ENCODE measurements around the gene TUBB. TPM values are rescaled to one million over a fixed set of nuclear protein-coding genes. Genes with fewer than 3 reads are reported as not detected.

The TUBB gene
- 725 and 729 TPM in 2 replicates for total RNA-seq
- long read RNA-seq, transcript TUBB-206 (4 exons, 2,632 nt), result minor isoform, 18 of 6,917 reads
- long read RNA-seq, transcript TUBB-205 (4 exons, 2,670 nt), result major isoform, 6,772 of 6,917 reads
- long read RNA-seq, partial matches to known transcripts, result 31 of 6,917 reads
- long read RNA-seq, other reads (novel, unspliced or antisense), result 95 of 6,917 reads

DNA sequence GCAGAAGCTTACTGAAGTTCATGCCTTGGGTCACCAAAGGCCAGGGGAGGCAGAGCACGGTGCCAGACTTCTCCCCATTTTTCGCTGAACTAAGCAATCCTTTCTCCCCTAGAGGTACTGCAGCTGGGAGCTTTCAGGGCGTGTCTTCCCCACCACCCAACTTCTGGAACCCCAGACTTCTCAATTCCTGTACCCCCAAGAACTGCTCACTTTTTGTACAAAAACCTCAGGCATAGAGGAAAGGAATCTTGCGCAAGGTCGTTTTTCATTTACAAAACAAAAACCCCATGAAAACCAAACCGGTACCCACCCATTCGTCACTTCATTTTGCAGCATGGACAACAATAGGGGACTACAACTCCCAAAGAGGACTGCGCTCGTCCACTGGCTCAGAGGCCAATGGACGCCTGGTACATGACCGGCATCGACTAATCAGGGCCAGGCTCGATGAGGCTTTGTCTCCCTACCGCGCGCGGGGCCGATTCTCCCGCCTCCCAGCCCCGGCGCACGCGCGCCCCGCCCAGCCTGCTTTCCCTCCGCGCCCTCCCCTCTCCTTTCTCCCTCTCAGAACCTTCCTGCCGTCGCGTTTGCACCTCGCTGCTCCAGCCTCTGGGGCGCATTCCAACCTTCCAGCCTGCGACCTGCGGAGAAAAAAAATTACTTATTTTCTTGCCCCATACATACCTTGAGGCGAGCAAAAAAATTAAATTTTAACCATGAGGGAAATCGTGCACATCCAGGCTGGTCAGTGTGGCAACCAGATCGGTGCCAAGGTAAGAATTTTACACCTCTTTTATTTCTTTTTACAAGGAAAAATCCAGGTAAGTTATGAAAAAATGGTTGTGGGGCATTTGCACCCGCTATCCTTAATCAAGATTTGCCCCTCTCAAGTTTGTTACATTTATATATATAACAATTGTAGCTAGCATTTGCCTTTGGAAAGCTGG lies at the start of gene TUBB:
TUBB (plus strand) TSS at position 562 of the 947 bp plus-strand sequence; CDS start at position 717, 155 bp downstream.
- Mint-ChIP-seq H3K9me3 (ENCODE audit: unreplicated experiment) (no peaks in the 10 kb centered on the region), H3K4me1 (ENCODE audit: unreplicated experiment) (peaks cover 60% of the 10 kb centered on the region)

DNA sequence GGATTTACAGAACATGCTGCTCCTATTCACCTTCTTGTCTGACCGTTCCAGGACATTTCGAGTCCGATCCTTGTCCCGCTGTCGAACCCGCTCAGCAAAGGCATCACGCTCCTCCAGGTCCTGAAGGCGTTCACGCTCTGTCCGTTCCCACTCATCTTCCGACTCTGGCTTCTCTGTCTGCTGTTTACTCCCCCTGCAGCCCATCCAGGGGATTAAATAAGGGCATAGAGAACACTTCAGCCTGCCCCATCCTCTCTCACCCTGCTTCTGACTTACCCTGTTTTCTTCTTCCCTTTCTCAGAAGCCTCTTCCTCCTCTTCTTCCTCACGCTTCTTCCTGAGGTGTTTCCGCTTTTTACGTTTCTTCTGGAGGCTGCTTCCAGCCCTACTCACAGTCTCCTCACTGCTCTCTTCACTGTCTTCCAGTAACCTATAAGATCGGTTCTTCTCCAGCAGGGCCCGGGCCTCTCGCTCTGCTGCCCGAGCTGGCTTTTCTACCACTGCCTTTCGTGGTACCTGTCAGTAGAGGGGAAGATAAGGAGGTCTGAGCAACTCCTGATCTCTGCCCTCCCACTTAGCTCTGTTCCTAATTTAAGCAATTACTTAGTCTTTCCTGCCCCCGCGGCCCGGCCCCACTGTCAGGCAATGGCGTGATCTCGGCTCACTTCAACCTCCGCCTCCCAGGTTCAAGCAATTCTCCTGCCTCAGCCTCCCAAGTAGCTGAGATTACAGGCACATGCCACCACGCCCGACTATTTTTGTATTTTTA lies 49.2 kb upstream of the TUBB start:
- Mint-ChIP-seq H3K4me1 (ENCODE audit: unreplicated experiment) (peaks cover 19% of the 10 kb centered on the region), H3K27ac (ENCODE audit: unreplicated experiment) (peak overlapping the region; percentile 68), H3K27me3 (ENCODE audit: unreplicated experiment) (no peaks in the 10 kb centered on the region), H3K36me3 (ENCODE audit: unreplicated experiment) (peaks cover 15% of the 10 kb centered on the region), H3K9me3 (ENCODE audit: unreplicated experiment) (no peaks in the 10 kb centered on the region), H3K4me3 (ENCODE audit: unreplicated experiment) (peak overlapping the region; percentile 58)
- no peak for DNase-seq (ENCODE audit: extremely low spot score, unreplicated experiment)
- TF ChIP-seq, protein P1, sequence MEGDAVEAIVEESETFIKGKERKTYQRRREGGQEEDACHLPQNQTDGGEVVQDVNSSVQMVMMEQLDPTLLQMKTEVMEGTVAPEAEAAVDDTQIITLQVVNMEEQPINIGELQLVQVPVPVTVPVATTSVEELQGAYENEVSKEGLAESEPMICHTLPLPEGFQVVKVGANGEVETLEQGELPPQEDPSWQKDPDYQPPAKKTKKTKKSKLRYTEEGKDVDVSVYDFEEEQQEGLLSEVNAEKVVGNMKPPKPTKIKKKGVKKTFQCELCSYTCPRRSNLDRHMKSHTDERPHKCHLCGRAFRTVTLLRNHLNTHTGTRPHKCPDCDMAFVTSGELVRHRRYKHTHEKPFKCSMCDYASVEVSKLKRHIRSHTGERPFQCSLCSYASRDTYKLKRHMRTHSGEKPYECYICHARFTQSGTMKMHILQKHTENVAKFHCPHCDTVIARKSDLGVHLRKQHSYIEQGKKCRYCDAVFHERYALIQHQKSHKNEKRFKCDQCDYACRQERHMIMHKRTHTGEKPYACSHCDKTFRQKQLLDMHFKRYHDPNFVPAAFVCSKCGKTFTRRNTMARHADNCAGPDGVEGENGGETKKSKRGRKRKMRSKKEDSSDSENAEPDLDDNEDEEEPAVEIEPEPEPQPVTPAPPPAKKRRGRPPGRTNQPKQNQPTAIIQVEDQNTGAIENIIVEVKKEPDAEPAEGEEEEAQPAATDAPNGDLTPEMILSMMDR (IDR thresholded peaks at IDR 0.05), result peak; percentile 22

More for the DNA sequence above, at the start of gene TUBB:
- Mint-ChIP-seq H3K4me3 (ENCODE audit: unreplicated experiment) (peak within 1 kb of the TSS; percentile 96), H3K27ac (ENCODE audit: unreplicated experiment) (peak within 1 kb of the TSS; percentile 96), H3K27me3 (ENCODE audit: unreplicated experiment) (no peaks in the 10 kb centered on the region), H3K36me3 (ENCODE audit: unreplicated experiment) (peaks cover 40% of the 10 kb centered on the region)
- DNase-seq (ENCODE audit: extremely low spot score, unreplicated experiment), result peak; percentile 98
- TF ChIP-seq, protein P1 (IDR thresholded peaks at IDR 0.05), result no peak

DNA sequence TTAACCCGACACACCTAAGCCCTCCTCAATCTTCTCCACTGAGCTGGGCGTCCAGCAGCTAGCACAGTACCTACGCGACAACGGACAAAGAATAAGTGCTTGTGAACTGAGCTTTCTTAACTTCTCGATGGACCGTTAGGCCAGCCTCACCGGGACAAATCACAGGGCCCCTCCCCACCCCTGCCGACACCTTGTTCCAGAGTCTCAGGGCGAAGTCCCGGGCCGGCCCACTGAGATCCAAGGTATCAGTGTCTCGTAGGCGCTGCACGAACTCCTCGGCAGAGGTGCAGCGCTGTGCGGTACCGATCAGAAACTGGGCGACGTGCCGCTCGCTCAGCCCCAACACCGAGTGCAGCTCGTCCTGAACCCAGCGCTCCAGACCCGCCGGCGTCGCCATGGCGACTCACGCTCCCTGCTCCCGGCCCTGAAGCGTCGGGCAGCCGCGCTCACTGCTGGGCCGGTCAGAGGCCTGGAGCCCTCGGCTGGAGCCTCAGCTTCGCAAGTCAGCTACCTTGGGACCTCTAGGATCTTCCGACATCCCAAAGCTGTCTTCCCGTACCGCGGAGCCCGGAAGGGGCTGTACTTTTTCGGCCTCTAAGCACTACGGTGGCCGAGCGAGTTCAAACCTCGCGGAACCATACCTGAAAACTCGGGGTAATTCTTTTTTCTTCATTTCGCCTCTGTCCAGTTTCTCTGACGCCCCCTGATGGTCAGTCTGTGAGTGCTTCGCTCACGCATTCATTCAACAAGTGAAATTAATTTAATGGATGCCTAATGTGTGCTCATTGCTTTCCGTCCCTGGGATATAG lies 47.5 kb upstream of the TUBB start, which contains the start of gene DHX16:
DHX16 (minus strand) TSS at position 562 of the 809 bp plus-strand sequence; CDS start at position 397, 165 bp downstream.
- peak; percentile 97 for DNase-seq (ENCODE audit: extremely low spot score, unreplicated experiment)
- Mint-ChIP-seq H3K27me3 (ENCODE audit: unreplicated experiment) (no peaks in the 10 kb centered on the region), H3K27ac (ENCODE audit: unreplicated experiment) (peak within 1 kb of the TSS; percentile 70)

DNA sequence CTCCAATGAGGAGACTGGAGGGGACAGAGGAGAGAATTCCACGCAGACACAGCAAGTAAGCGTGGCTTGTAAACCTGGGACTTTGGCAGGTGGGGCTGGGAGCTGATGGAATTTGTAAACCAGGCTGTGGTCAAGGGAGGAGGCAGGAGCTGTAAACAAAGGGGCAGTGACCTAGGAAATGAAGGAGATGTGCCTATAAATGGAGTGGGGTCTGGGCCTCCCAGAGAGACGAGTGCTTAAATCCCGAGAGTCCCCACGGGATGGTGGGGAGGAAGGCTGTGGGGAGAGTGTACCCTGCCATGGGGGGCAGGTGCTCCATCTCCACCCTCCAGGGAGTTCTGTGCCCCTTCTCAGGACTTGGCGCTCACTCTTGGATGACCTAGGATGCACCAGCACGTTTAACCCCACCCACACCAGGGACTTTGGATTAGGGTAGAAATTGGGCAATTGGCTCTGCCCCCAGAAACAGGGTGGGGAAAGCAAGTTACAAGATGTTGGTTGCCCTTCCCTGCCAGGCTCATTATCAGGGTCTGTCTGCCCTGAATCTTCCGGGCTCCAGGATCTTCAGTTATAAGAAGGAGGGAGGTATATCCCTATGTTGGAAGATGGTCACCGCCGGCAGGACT lies 43.4 kb upstream of the TUBB start:
- no peaks in the 10 kb centered on the region for H3K9me3 Mint-ChIP-seq (ENCODE audit: unreplicated experiment)
- H3K27ac Mint-ChIP-seq (ENCODE audit: unreplicated experiment), result no peak overlapping the region
- DNase-seq (ENCODE audit: extremely low spot score, unreplicated experiment), result no peak
- peaks cover 46% of the 10 kb centered on the region for H3K4me1 Mint-ChIP-seq (ENCODE audit: unreplicated experiment)
- H3K4me3 Mint-ChIP-seq (ENCODE audit: unreplicated experiment), result no peak overlapping the region
- no peaks in the 10 kb centered on the region for H3K27me3 Mint-ChIP-seq (ENCODE audit: unreplicated experiment)
- TF ChIP-seq, protein P1 (IDR thresholded peaks at IDR 0.05), result no peak
- peaks cover 20% of the 10 kb centered on the region for H3K36me3 Mint-ChIP-seq (ENCODE audit: unreplicated experiment)

More for the DNA sequence above, 47.5 kb upstream of the TUBB start, which contains the start of gene DHX16:
- TF ChIP-seq, protein P1 (IDR thresholded peaks at IDR 0.05), result peak; percentile 91
- Mint-ChIP-seq H3K9me3 (ENCODE audit: unreplicated experiment) (no peaks in the 10 kb centered on the region), H3K4me3 (ENCODE audit: unreplicated experiment) (peak within 1 kb of the TSS; percentile 87), H3K36me3 (ENCODE audit: unreplicated experiment) (peaks cover 19% of the 10 kb centered on the region), H3K4me1 (ENCODE audit: unreplicated experiment) (peaks cover 22% of the 10 kb centered on the region)
